Measurements from ENCODE around the gene KCTD1. TPM values are rescaled to one million over a fixed set of nuclear protein-coding genes. Genes with fewer than 3 reads are reported as not detected.

KCTD1 gene
- total RNA-seq, 3 donors from 2014 or later (not counting 1 experiment from before 2014, with no cell fraction given) = 3.8 to 5.8 (median 5.7) TPM

GRCh38 chr18:26516964-26517363 is 31.4 kb downstream of the KCTD1 start:
- no peak overlapping the region for H3K4me3 ChIP-seq (ENCODE audit: low read length)
- intact Hi-C loops (cut with micrococcal nuclease) = no loop called here
- Mint-ChIP-seq H3K4me3 (no peak overlapping the region), H3K4me1 (no peaks in the 10 kb centered on the region), H3K36me3 (no peaks in the 10 kb centered on the region), H3K27ac (no peak overlapping the region), H3K27me3 (ENCODE audit: low read depth in 2 of 2) (peaks cover 0 to 2% of the 10 kb centered on the region in 2 donors), H3K9me3 (no peaks in the 10 kb centered on the region)
- 95% methylated on average over 2 of the region's 2 CpGs for WGBS (ENCODE audit: insufficient coverage)
- H3K27ac ChIP-seq (ENCODE audit: low read length) = no peak overlapping the region
- no peak for TF ChIP-seq CTCF (IDR thresholded peaks at IDR 0.05)
- H3K4me1 ChIP-seq (ENCODE audit: control insufficient read depth, insufficient read depth, low read length) = no peaks in the 10 kb centered on the region
- H3K36me3 ChIP-seq (ENCODE audit: control insufficient read depth, insufficient read depth, low read length) = no peaks in the 10 kb centered on the region
- H3K27me3 ChIP-seq (ENCODE audit: control insufficient read depth, insufficient read depth, low read length) = no peaks in the 10 kb centered on the region
- ATAC-seq (no peak), DNase-seq (no peak)
- no peaks in the 10 kb centered on the region for H3K9me3 ChIP-seq (ENCODE audit: control insufficient read depth, insufficient read depth, low read length)

DNA sequence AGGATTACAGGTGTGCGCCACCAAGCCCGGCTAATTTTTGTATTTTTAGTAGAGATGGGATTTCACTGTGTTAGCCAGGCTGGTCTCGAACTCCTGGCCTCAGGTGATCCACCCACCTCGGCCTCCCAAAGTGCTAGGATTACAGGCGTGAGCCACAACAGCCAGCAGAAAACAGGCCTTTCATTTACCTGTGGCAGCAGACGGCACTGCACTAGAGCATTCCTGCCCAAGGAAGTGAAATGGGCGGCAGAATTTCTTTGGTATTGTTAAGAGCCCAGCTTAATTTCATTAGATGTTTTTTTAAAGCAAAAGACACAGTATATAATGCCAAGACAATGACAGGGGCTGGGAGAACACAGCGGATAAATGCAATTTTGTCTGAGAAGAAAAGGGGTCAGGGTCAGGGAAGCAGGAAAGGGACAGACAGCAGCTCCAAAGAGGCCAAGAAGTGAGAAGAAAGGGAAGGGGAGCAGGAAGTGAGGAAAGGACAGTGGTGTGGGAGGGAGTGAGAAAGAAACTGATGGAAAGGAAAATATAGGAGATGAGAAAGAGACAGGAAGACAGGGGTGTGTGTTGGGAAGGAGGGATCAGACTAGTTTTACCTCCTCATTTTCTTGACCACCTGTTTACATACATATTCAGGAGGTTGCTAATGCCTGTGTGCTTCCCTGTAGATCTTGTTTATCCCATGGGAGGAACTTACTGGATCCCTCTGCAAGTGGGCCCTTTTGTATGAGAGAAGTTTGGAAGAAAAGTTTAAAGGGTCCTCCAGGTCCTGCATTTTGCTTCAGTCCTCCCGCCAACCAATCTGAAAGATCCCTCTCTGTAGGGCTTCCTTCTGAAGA is 32.5 kb downstream of the KCTD1 start:
- TF ChIP-seq CTCF (IDR thresholded peaks at IDR 0.05) = no peak
- Histone ChIP-seq H3K4me3 (ENCODE audit: low read length) (no peak overlapping the region), H3K9me3 (ENCODE audit: control insufficient read depth, insufficient read depth, low read length) (no peaks in the 10 kb centered on the region), H3K4me1 (ENCODE audit: control insufficient read depth, insufficient read depth, low read length) (no peaks in the 10 kb centered on the region), H3K27ac (ENCODE audit: low read length) (no peak overlapping the region), H3K27me3 (ENCODE audit: control insufficient read depth, insufficient read depth, low read length) (no peaks in the 10 kb centered on the region), H3K36me3 (ENCODE audit: control insufficient read depth, insufficient read depth, low read length) (no peaks in the 10 kb centered on the region)
- DNase-seq = no peak
- Mint-ChIP-seq H3K36me3 (no peaks in the 10 kb centered on the region), H3K27ac (no peak overlapping the region), H3K4me3 (no peak overlapping the region), H3K9me3 (no peaks in the 10 kb centered on the region), H3K4me1 (no peaks in the 10 kb centered on the region), H3K27me3 (ENCODE audit: low read depth in 2 of 2) (peaks cover 0 to 2% of the 10 kb centered on the region in 2 donors)
- no peak for ATAC-seq
- WGBS (ENCODE audit: insufficient coverage) = 96% methylated on average over 9 of the region's 9 CpGs
- intact Hi-C loops (cut with micrococcal nuclease) = no loop called here

GRCh38 chr18:26511339-26512071 is 36.8 kb downstream of the KCTD1 start:
- no peaks in the 10 kb centered on the region for H3K9me3 ChIP-seq (ENCODE audit: control insufficient read depth, insufficient read depth, low read length)
- no peak overlapping the region for H3K27ac Mint-ChIP-seq
- no peak overlapping the region for H3K27ac ChIP-seq (ENCODE audit: low read length)
- no peaks in the 10 kb centered on the region for H3K27me3 ChIP-seq (ENCODE audit: control insufficient read depth, insufficient read depth, low read length)
- no peak overlapping the region for H3K4me3 Mint-ChIP-seq
- no peak overlapping the region for H3K4me3 ChIP-seq (ENCODE audit: low read length)
- no peaks in the 10 kb centered on the region for H3K4me1 Mint-ChIP-seq
- H3K36me3 Mint-ChIP-seq = no peaks in the 10 kb centered on the region
- no peak for TF ChIP-seq CTCF (IDR thresholded peaks at IDR 0.05)
- 74% methylated on average over 9 of the region's 10 CpGs for WGBS (ENCODE audit: insufficient coverage)
- no peak for DNase-seq
- H3K27me3 Mint-ChIP-seq (ENCODE audit: low read depth in 2 of 2) = no peaks in the 10 kb centered on the region
- no peaks in the 10 kb centered on the region for H3K9me3 Mint-ChIP-seq
- intact Hi-C loops (cut with micrococcal nuclease) = no loop called here
- no peaks in the 10 kb centered on the region for H3K36me3 ChIP-seq (ENCODE audit: control insufficient read depth, insufficient read depth, low read length)
- ATAC-seq = no peak
- H3K4me1 ChIP-seq (ENCODE audit: control insufficient read depth, insufficient read depth, low read length) = no peaks in the 10 kb centered on the region
